Ascending aorta (tissue), 2 donors: Measurements from ENCODE around the gene USP2. TPM values are rescaled to one million over a fixed set of nuclear protein-coding genes. Genes with fewer than 3 reads are reported as not detected.
A peak's percentile ranks its signal among the peaks of the same experiment; 100 is the strongest.

Experiments
- DNase-seq, 2 donors: peaks; one replicate each; pipeline ENCODE4 v3.0.0-alpha.2; 2019; ENCODE audit warnings: low spot score in 2 of 2
- H3K27ac ChIP-seq, 2 donors: fragments of 200-600 bp; sonication (generic); one replicate each; pipeline ENCODE4 v1.5.1; 2016 to 2017; ENCODE audit warnings: mild to moderate bottlenecking in 1 of 2
- H3K27me3 ChIP-seq: fragments of 200-600 bp; sonication (generic); one replicate; pipeline ENCODE4 v1.5.1; 2017
- H3K36me3 ChIP-seq, 2 donors: fragments of 200-600 bp; sonication (generic); one replicate each; pipeline ENCODE4 v1.5.1; 2016
- H3K4me1 ChIP-seq, 2 donors: fragments of 200-600 bp; sonication (generic); one replicate each; pipeline ENCODE4 v1.5.1; 2016 to 2017; ENCODE audit warnings: mild to moderate bottlenecking in 1 of 2
- H3K4me3 ChIP-seq, 2 donors: fragments of 200-600 bp; sonication (generic); one replicate each; pipeline ENCODE4 v1.5.1; 2016 to 2017; ENCODE audit warnings: mild to moderate bottlenecking in 1 of 2
- H3K9me3 ChIP-seq, 2 donors: fragments of 200-600 bp; sonication (generic); one replicate each; pipeline ENCODE4 v1.5.1; 2016
- intact Hi-C: fragments of 100-400 bp; cut with DNase I; formaldehyde crosslinking; loops from one replicate; pipeline ENCODE4 v1.15.1; 2023
- total RNA-seq: library from RNA; depleted of rRNA; stranded (reverse); fragments of >200 nt; gene quantifications from one replicate; pipeline ENCODE4 v1.1.0, GENCODE V29; 2016
- TF ChIP-seq, protein P1 (sequence below), 3 experiments: fragments of 200-600 bp in 2 of 3; fragments of 450-650 bp in 1 of 3; sonication (generic) in 2 of 3; IDR thresholded peaks; one replicate each; pipeline ENCODE4 v1.5.1; 2016 to 2019; ENCODE audit warnings: antibody characterized with exemption in 3 of 3, mild to moderate bottlenecking in 1 of 3, moderate library complexity in 1 of 3

Gene USP2
- total RNA-seq, 1 donor from 2014 or later, result not detected

- TF ChIP-seq, protein P1, sequence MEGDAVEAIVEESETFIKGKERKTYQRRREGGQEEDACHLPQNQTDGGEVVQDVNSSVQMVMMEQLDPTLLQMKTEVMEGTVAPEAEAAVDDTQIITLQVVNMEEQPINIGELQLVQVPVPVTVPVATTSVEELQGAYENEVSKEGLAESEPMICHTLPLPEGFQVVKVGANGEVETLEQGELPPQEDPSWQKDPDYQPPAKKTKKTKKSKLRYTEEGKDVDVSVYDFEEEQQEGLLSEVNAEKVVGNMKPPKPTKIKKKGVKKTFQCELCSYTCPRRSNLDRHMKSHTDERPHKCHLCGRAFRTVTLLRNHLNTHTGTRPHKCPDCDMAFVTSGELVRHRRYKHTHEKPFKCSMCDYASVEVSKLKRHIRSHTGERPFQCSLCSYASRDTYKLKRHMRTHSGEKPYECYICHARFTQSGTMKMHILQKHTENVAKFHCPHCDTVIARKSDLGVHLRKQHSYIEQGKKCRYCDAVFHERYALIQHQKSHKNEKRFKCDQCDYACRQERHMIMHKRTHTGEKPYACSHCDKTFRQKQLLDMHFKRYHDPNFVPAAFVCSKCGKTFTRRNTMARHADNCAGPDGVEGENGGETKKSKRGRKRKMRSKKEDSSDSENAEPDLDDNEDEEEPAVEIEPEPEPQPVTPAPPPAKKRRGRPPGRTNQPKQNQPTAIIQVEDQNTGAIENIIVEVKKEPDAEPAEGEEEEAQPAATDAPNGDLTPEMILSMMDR (IDR thresholded peaks at IDR 0.05), result no peak
- intact Hi-C loops, result loop anchor here (1.0 to 5.0 kb wide), 2 partner anchors 42 to 171 kb away; partner anchors contain the start of gene USP2
- Histone ChIP-seq H3K4me3 (peak within 1 kb of the TSS; percentile 66 to 94), H3K36me3 (peaks cover 0 to 6% of the 10 kb centered on the region in 2 donors), H3K27me3 (no peaks in the 10 kb centered on the region), H3K9me3 (no peaks in the 10 kb centered on the region), H3K4me1 (peaks cover 4 to 29% of the 10 kb centered on the region in 2 donors), H3K27ac (peak within 1 kb of the TSS; percentile 88 to 96)
- DNase-seq, result peak; percentile 68 to 90
Observed at GRCh38 chr11:119340335-119341221, 40.9 kb downstream of the USP2 start, which contains the start of gene C1QTNF5. Gene C1QTNF5 (minus strand): TSS chr11:119340883. CDS start chr11:119340397, 486 bp downstream.

- Histone ChIP-seq H3K27ac (peak overlapping the region; percentile 88 to 96), H3K4me1 (peaks cover 12 to 37% of the 10 kb centered on the region in 2 donors), H3K27me3 (no peaks in the 10 kb centered on the region), H3K36me3 (peaks cover 0 to 6% of the 10 kb centered on the region in 2 donors), H3K4me3 (peak overlapping the region; percentile 66 to 94), H3K9me3 (no peaks in the 10 kb centered on the region)
- TF ChIP-seq, protein P1 (IDR thresholded peaks at IDR 0.05), result peak; percentile 90 to 95 (median 95)
- intact Hi-C loops, result loop anchor here (1.0 to 5.0 kb wide), 3 partner anchors 19 to 170 kb away; partner anchors contain the start of gene USP2
- DNase-seq, result peak in 1 of 2 donors; percentile 83
Observed at GRCh38 chr11:119339589-119340334, 41.7 kb downstream of the USP2 start.

GRCh38 chr11:119338965-119339588, 42.4 kb downstream of the USP2 start:
- peaks cover 13 to 38% of the 10 kb centered on the region in 2 donors for H3K4me1 ChIP-seq
- H3K9me3 ChIP-seq, result no peaks in the 10 kb centered on the region
- peak overlapping the region; percentile 88 to 96 for H3K27ac ChIP-seq
- intact Hi-C loops, result loop anchor here (1.0 to 2.0 kb wide), 2 partner anchors 18 to 133 kb away; partner anchors contain the start of gene CBL
- peak overlapping the region; percentile 66 to 94 for H3K4me3 ChIP-seq
- H3K36me3 ChIP-seq, result peaks cover 0 to 6% of the 10 kb centered on the region in 2 donors
- no peak for DNase-seq
- H3K27me3 ChIP-seq, result no peaks in the 10 kb centered on the region
- TF ChIP-seq, protein P1 (IDR thresholded peaks at IDR 0.05), result no peak

GRCh38 chr11:119338318-119338890, 43.1 kb downstream of the USP2 start:
- peaks cover 13 to 38% of the 10 kb centered on the region in 2 donors for H3K4me1 ChIP-seq
- peak in 1 of 2 donors; percentile 87 for DNase-seq
- peak overlapping the region in 1 of 2 donors; percentile 94 for H3K4me3 ChIP-seq
- H3K9me3 ChIP-seq, result no peaks in the 10 kb centered on the region
- H3K27me3 ChIP-seq, result no peaks in the 10 kb centered on the region
- TF ChIP-seq, protein P1 (IDR thresholded peaks at IDR 0.05), result peak; percentile 75 to 88 (median 86)
- intact Hi-C loops, result loop anchor here (1.0 to 2.0 kb wide), 2 partner anchors 18 to 132 kb away; partner anchors contain the start of gene CBL
- peak overlapping the region; percentile 88 to 96 for H3K27ac ChIP-seq
- peaks cover 0 to 6% of the 10 kb centered on the region in 2 donors for H3K36me3 ChIP-seq
